Vagina (tissue), 2 donors: Measurements from ENCODE around the gene IQCM.

Experiments used
- CTCF ChIP-seq, 3 experiments: fragments of 450-650 bp in 2 of 3; fragments of 200-600 bp in 1 of 3; sonication (generic) in 1 of 3; IDR thresholded peaks; one replicate each; pipeline ENCODE4 v1.5.1; 2017 to 2019; ENCODE audit warnings: antibody characterized with exemption in 3 of 3, mild to moderate bottlenecking in 2 of 3, moderate library complexity in 2 of 3
- POLR2A ChIP-seq, 2 donors: fragments of 450-650 bp; IDR thresholded peaks; one replicate each; pipeline ENCODE4 v1.6.1; 2017; ENCODE audit warnings: antibody characterized with exemption in 2 of 2, mild to moderate bottlenecking in 2 of 2, moderate library complexity in 2 of 2
- POLR2AphosphoS5 ChIP-seq, 2 donors: sonication (generic); formaldehyde crosslinking; IDR thresholded peaks; one replicate each; pipeline ENCODE4 v1.9.0; 2017; ENCODE audit warnings: antibody characterized with exemption in 2 of 2, mild to moderate bottlenecking in 2 of 2, low read depth in 1 of 2; ENCODE audit not compliant: insufficient read depth in 1 of 2

- TF ChIP-seq POLR2A (IDR thresholded peaks at IDR 0.05) (no peak), POLR2AphosphoS5 (IDR thresholded peaks at IDR 0.05; ENCODE audit: insufficient read depth in 1 of 2, low read depth in 1 of 2) (no peak), CTCF (IDR thresholded peaks at IDR 0.05) (no peak)
These were observed 210.8 kb downstream of the IQCM start for GRCh38 chr4:149604827-149605226.
